Endodermal cell (in vitro differentiated cells): ENCODE results near the gene DKC1. TPM values are rescaled to one million over a fixed set of nuclear protein-coding genes. Genes with fewer than 3 reads are reported as not detected.

Experiments used
- DNase-seq: peaks from one replicate; pipeline ENCODE4 v3.0.0-alpha.2; 2017
- H3K27ac ChIP-seq: 2 replicates; pipeline ENCODE4 v1.5.1; 2013; ENCODE audit warnings: mild to moderate bottlenecking, low read depth, low read length, moderate library complexity
- H3K27me3 ChIP-seq: 2 replicates; pipeline ENCODE4 v1.6.1; 2013; ENCODE audit warnings: mild to moderate bottlenecking, low read length, moderate library complexity; ENCODE audit not compliant: insufficient read depth, control insufficient read depth, poor library complexity, severe bottlenecking
- H3K36me3 ChIP-seq: 2 replicates; pipeline ENCODE4 v1.7.0; 2013; ENCODE audit warnings: mild to moderate bottlenecking, low read length, moderate library complexity; ENCODE audit not compliant: control insufficient read depth, insufficient read depth
- H3K4me1 ChIP-seq: one replicate; pipeline ENCODE4 v1.7.0; 2013; ENCODE audit warnings: low read length; ENCODE audit not compliant: control insufficient read depth, insufficient read depth
- H3K4me3 ChIP-seq: 2 replicates; pipeline ENCODE4 v1.5.1; 2013; ENCODE audit warnings: mild to moderate bottlenecking, low read length, moderate library complexity
- H3K9ac ChIP-seq: 2 replicates; pipeline ENCODE4 v1.6.1; 2013; ENCODE audit warnings: mild to moderate bottlenecking, low read length, moderate library complexity; ENCODE audit not compliant: poor library complexity, severe bottlenecking; ENCODE audit errors: extremely low read depth
- H3K9me3 ChIP-seq: 2 replicates; pipeline ENCODE4 v1.6.1; 2013; ENCODE audit warnings: mild to moderate bottlenecking, low read length, moderate library complexity; ENCODE audit not compliant: control insufficient read depth
- H3K27ac Mint-ChIP-seq: 2 replicates; pipeline ENCODE4 v1.8.0; 2020; ENCODE audit warnings: mixed read lengths
- H3K27me3 Mint-ChIP-seq: 2 replicates; pipeline ENCODE4 v1.8.0; 2021; ENCODE audit warnings: mild to moderate bottlenecking, mixed read lengths; ENCODE audit not compliant: insufficient read depth
- H3K36me3 Mint-ChIP-seq: 2 replicates; pipeline ENCODE4 v1.8.0; 2020; ENCODE audit warnings: low read depth, mixed read lengths
- H3K4me1 Mint-ChIP-seq: 2 replicates; pipeline ENCODE4 v1.8.0; 2020; ENCODE audit warnings: mixed read lengths
- H3K4me3 Mint-ChIP-seq: 2 replicates; pipeline ENCODE4 v1.8.0; 2020; ENCODE audit warnings: mild to moderate bottlenecking, moderate library complexity, mixed read lengths
- H3K9me3 Mint-ChIP-seq: 2 replicates; pipeline ENCODE4 v1.8.0; 2020; ENCODE audit warnings: mild to moderate bottlenecking, mixed read lengths
- CTCF ChIP-seq: fragments of 200-600 bp; sonication (generic); conservative IDR thresholded peaks from 2 replicates; pipeline ENCODE4 v1.5.0; 2021; ENCODE audit warnings: antibody characterized with exemption, mild to moderate bottlenecking
- WGBS, 2 experiments: methylation state at CpG; one replicate each; pipeline versions ENCODE4 v1.1.5 to v1.1.7; 2013; ENCODE audit warnings: missing lambda C conversion rate in 2 of 2, mixed read lengths in 1 of 2; ENCODE audit not compliant: insufficient coverage in 1 of 2, insufficient read length in 1 of 2; 5-methylcytosine and 5-hydroxymethylcytosine counted together
- total RNA-seq, 2 donors: library from RNA; stranded (reverse); fragmentation: NEBNext Ultra II Directional in 1 of 2; extraction: Animal tissue kit (Norgen Biotek cat#: 25700) in 1 of 2; gene quantifications; 2 replicates in 1 of 2; 3 replicates in 1 of 2; pipeline ENCODE4 v1.2.1, GENCODE V29; 2021

The DKC1 gene
- total RNA-seq, 2 donors from 2014 or later: 66.5 to 70.8 TPM

DNA sequence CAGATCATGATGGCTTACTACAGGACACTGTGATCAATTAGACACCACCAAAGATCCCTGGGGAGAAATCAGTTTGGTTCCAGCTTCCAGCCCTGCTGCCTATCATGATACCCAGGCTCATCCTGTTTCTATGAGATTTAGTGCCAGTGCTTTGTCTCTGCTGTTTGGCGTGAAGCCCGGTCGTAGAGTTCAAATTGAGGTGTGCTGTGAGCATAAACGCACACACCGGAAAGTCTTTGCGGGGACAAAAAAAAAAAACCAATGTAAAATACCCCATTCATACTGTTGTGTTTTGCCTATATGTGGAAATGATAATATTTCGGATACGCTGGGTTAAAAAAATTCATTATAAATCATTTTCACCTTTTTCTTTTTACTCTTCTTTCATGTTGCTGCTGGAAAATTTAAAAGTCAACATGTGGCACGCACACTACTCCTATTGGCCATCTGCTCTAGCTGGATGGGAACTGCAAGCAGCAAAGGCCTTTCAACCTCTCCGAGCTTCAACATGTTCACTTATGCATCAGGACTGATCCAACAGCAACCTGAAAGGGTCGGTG is 607 bp upstream of the DKC1 start:
- Histone ChIP-seq H3K9ac (peak overlapping the region; percentile 44), H3K27me3 (no peaks in the 10 kb centered on the region), H3K4me1 (no peaks in the 10 kb centered on the region), H3K27ac (peak overlapping the region; percentile 72), H3K4me3 (peak overlapping the region; percentile 92), H3K36me3 (peaks cover 22% of the 10 kb centered on the region), H3K9me3 (no peaks in the 10 kb centered on the region)
- DNase-seq: no peak
- H3K4me1 Mint-ChIP-seq: peaks cover 9% of the 10 kb centered on the region
- H3K27ac Mint-ChIP-seq: peak overlapping the region; percentile 84
- WGBS, 2 experiments: 10 to 35% methylated on average over 2 to 6 of the region's 11 CpGs
- peaks cover 49% of the 10 kb centered on the region for H3K9me3 Mint-ChIP-seq
- H3K36me3 Mint-ChIP-seq: peaks cover 21% of the 10 kb centered on the region
- H3K4me3 Mint-ChIP-seq: peak overlapping the region; percentile 79
- H3K27me3 Mint-ChIP-seq: no peaks in the 10 kb centered on the region
- no peak for TF ChIP-seq CTCF

DNA sequence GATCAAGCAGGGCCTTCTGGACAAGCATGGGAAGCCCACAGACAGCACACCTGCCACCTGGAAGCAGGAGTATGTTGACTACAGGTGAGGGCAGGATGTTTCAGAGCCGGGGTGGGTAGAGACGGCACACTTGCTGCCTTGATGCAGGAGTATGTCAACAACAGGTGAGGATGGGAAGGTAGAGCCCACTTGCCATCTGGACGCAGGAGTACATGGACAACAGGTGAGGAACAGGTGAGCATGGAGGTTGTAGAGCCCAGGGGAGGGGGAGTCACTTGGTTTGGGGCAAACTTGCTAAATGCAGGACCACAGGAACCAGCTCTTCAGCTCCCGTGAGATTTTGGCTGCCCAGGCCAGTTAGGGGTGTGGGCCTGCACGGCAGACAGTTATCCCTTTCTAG is 12.0 kb downstream of the DKC1 start:
- Mint-ChIP-seq H3K4me3 (no peak overlapping the region), H3K36me3 (peaks cover 74% of the 10 kb centered on the region), H3K27me3 (no peaks in the 10 kb centered on the region), H3K4me1 (no peaks in the 10 kb centered on the region), H3K9me3 (peaks cover 77% of the 10 kb centered on the region), H3K27ac (no peak overlapping the region)
- H3K9me3 ChIP-seq: peaks cover 7% of the 10 kb centered on the region
- no peak for TF ChIP-seq CTCF
- H3K27ac ChIP-seq: no peak overlapping the region
- no peak overlapping the region for H3K9ac ChIP-seq
- WGBS, 2 experiments: 96 to 100% methylated on average over 1 to 5 of the region's 5 CpGs
- H3K27me3 ChIP-seq: no peaks in the 10 kb centered on the region
- no peak for DNase-seq
- H3K4me3 ChIP-seq: no peak overlapping the region
- peaks cover 72% of the 10 kb centered on the region for H3K36me3 ChIP-seq
- no peaks in the 10 kb centered on the region for H3K4me1 ChIP-seq

GRCh38 chrX:154775419-154776349 is 13.0 kb downstream of the DKC1 start:
- Histone ChIP-seq H3K36me3 (peaks cover 64% of the 10 kb centered on the region), H3K4me3 (no peak overlapping the region), H3K27ac (no peak overlapping the region), H3K9ac (no peak overlapping the region), H3K4me1 (no peaks in the 10 kb centered on the region), H3K27me3 (no peaks in the 10 kb centered on the region), H3K9me3 (peaks cover 7% of the 10 kb centered on the region)
- whole genome bisulfite sequencing, 2 experiments: 93 to 95% methylated on average over 2 to 15 of the region's 15 CpGs
- no peak for TF ChIP-seq CTCF
- DNase-seq: no peak
- H3K4me3 Mint-ChIP-seq: no peak overlapping the region
- H3K36me3 Mint-ChIP-seq: peaks cover 67% of the 10 kb centered on the region
- H3K4me1 Mint-ChIP-seq: no peaks in the 10 kb centered on the region
- peaks cover 81% of the 10 kb centered on the region for H3K9me3 Mint-ChIP-seq
- H3K27me3 Mint-ChIP-seq: no peaks in the 10 kb centered on the region
- H3K27ac Mint-ChIP-seq: no peak overlapping the region
